Stimulated activated CD4-positive, alpha-beta T cell treated with anti-CD3 and anti-CD28 coated beads, Interleukin-4, amount 100 ng/mL, for 4 hours (primary cell): Measurements from ENCODE around the gene RGL2.
"Not testable (repeated sequence)": the region's sequence is repeated elsewhere in the genome, so short reads cannot be mapped to it uniquely, and the experiment has no call there.

Experiments used
- DNase-seq, 2 experiments: peaks; one replicate each; pipeline ENCODE4 v3.0.0-alpha.2; 2020

RGL2 gene

GRCh38 chr6:33272275-33273128, 26.2 kb downstream of the RGL2 start:
- DNase-seq = no peak

GRCh38 chr6:33271468-33272274, 27.1 kb downstream of the RGL2 start, which contains the start of the genes RPS18 and VPS52:
TSS of gene RPS18 (plus strand) at chr6:33272075. CDS start at chr6:33272120, 45 bp downstream.
TSS of gene VPS52 (minus strand) at chr6:33271876. CDS start at chr6:33271675, 201 bp downstream.
- DNase-seq = peak; percentile 76 to 93

GRCh38 chr6:33271117-33271467, 27.6 kb downstream of the RGL2 start:
- no peak for DNase-seq

- no peak for DNase-seq
Measured at GRCh38 chr6:33264015-33264414, 34.7 kb downstream of the RGL2 start.

DNA sequence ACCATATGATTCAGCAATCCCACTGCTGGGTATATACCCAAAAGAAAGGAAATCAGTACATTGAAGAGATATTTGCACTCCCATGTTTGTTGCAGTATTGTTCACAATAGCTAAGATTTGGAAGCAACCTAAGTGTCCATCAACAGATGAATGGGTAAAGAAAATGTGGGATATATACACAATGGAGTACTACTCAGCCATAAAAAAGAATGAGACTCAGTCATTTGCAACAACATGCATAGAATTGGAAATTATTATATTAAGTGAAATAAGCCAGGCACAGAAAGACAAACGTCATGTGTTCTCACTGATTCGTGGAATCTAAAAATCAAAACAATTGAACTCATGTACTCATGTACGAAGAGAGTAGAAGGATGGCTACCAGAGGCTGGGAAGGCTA, 36.3 kb downstream of the RGL2 start:
- DNase-seq = not testable (repeated sequence)

- DNase-seq = no peak
Measured at GRCh38 chr6:33259032-33259431, 39.7 kb downstream of the RGL2 start.

- no peak for DNase-seq
Measured at GRCh38 chr6:33254591-33254990, 44.2 kb downstream of the RGL2 start.

DNA sequence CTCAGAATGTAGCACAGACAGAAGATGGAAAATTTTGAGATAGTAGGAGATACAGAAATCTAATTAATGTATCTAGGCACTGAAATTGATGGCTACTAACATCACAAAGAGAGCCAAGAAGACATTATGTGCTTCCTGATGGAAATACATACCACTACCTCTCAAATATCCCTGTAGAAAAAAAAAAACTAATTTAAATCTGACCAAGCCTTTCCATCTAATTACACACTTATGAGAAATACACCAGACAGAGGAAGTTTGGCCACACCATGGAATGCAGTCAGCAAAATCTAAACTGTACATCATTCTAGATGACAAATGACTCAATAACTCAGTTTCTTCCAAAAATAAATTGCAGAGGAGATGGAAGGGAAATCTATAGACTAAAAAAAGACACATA, 46.0 kb downstream of the RGL2 start:
- no peak for DNase-seq

DNA sequence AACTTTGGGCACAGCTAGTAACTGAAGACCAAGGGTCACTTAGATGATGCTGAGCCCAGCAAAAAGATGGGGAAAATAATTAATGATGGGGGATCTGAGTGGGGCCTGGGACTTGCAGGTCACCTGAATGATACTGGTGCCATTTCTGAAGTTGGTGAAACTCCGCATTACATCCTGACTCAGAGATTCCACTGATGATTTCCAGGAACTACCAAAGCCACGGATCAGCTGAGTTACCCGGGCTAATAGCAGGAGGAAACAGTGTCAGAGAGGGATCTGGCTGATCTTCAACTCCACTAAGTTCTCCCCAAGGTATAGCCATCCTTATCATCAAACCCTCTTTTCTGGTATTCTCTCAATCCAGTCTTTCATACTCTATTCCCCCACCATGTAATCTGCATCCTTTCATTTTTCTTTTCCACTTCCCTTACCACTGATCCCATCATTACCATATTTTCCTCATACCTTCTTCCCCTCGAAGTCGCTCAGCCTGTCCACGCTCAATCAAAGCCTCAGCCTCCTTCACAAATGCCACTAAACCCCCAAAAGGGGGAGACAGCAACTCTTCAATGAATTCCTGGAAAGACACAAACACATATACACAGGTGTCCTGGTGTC, 47.2 kb downstream of the RGL2 start:
- DNase-seq = no peak

DNA sequence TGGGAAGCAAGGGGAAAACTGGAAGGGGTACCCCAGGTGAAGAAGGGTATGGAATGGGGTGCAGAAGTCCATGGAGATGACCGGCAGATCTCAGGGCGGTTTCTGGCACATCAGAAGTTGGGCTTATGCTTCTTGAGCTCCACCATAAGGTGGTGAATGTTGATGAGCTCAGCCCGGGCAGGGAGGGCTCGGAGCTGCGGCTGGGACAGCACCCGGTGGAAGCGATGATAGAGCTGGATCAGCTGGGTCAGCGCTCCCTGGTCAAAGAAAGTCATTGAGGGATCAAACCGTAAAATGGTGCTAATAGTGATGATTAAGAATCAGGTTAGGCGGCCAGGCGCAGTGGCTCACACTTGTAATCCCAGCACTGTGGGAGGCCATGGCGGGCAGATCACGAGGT, 48.0 kb downstream of the RGL2 start:
- no peak for DNase-seq

DNA sequence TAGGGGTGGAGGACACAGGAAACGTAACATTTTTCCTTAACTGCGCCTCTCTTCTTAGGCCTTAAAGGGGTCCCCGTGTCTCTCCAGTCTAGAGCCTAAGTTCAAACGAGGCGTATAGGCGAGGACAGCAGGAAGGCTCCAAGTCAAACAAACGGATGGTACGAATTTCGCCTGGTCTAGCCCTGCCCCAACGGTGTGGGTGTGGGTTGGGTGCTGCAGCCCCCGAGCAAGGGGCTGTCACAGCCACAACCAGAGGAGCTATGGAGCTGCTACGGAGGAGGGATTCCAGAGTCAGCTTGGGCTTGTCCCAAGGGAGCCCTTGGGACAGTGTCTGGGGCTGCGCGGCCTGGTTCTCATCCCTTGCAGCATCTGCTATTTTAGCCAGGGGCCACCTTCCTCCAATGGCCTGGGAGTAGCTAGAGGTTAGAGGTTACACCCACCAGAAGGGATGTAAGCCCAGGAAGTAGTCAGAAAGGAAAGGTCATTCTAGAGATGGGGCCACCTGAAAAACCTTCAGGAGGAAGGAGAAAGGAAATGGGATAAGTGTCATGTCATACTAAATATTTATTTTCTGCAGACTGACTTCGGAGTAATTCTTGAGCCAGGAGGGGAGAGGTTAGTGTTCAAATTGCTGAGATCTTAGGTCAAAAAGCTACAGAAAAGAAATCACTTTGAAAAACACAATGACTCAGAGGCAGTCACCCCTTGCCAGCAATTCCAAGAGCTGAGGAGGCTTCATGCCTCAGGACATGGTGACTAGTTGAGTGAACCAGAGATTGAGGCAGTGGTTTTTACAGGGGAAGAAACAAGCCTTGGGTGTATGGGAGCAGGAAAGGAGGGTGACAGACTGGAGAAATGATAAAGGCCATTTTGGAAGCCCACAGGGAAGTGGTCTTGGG, 48.8 kb downstream of the RGL2 start:
- DNase-seq = no peak

DNA sequence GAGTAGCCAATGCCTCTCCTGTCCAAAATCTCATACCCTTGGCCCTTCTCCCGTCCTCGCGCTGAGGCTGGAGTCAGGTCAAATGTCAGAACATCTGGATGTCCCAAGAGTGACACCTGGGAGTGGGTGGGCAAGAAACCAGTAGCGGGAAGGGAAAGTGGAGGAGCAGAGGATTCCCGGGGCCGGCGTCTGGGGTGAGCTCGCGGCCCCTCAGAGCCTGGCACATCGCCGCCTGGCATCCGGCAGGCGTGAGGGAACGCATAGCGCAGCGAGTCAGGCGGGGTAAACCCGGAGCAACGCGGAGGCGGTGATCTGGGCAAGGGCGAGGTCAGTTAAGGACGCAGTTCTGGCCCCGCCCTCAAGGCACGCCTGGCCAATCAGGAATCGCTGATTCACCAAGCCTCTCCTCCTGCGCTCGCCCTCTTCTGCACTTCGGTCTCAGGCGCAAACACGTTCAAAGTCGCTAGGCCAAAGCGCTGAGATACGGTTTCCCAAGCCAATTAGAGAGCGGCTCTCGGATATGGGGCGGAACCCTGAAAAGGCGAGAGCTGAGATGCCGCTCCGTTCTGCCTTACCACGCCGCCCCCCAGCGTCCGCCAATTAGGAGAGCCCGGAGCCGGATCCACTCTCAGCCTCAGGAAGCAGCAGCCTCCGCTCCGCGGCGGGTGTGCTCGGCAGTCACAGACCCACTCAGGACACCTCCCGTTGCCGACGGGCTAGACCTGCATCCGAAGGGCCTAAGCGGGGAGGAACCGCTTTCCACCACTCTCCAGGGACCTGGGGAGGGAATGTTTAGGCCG, 49.6 kb downstream of the RGL2 start:
- peak; percentile 89 to 94 for DNase-seq

- no peak for DNase-seq
Measured at GRCh38 chr6:33248643-33248931, 50.2 kb downstream of the RGL2 start.

GRCh38 chr6:33247977-33248642, 50.6 kb downstream of the RGL2 start:
- DNase-seq = peak; percentile 88 to 90

GRCh38 chr6:33243476-33243875, 55.3 kb downstream of the RGL2 start:
- DNase-seq = no peak

- no peak for DNase-seq
Measured at GRCh38 chr6:33241968-33242367, 56.8 kb downstream of the RGL2 start.
